GM12878 (cell line): ENCODE results near the gene TRIB2. TPM values are rescaled to one million over a fixed set of nuclear protein-coding genes. Genes with fewer than 3 reads are reported as not detected.

Experiments used
- BACH1 ChIP-seq: fragments of 450-650 bp; IDR thresholded peaks from 2 replicates; pipeline ENCODE4 v1.6.1; 2017; ENCODE audit warnings: mild to moderate bottlenecking, borderline replicate concordance
- GATAD2B ChIP-seq: fragments of 450-650 bp; conservative IDR thresholded peaks from 2 replicates; pipeline ENCODE4 v1.6.1; 2017; ENCODE audit warnings: low read depth, mild to moderate bottlenecking, moderate library complexity
- IKZF2 ChIP-seq, 2 experiments: fragments of 450-650 bp; IDR thresholded peaks; 2 replicates each; pipeline ENCODE4 v1.6.1; 2017; ENCODE audit warnings: mild to moderate bottlenecking in 2 of 2, moderate library complexity in 2 of 2
- KAT2A ChIP-seq: conservative IDR thresholded peaks from 2 replicates; pipeline ENCODE4 v1.6.1; 2011; ENCODE audit warnings: low read depth, low read length; ENCODE audit not compliant: control insufficient read depth
- SMC3 ChIP-seq: IDR thresholded peaks from 2 replicates; pipeline ENCODE4 v1.6.1; 2011; ENCODE audit warnings: low read length, improper control_type of control experiment, borderline replicate concordance
- SUZ12 ChIP-seq: fragments of 200-600 bp; sonication (generic); IDR thresholded peaks from one replicate; pipeline ENCODE4 v1.6.1; 2018; ENCODE audit warnings: antibody characterized with exemption, mild to moderate bottlenecking; ENCODE audit not compliant: unreplicated experiment
- polyA plus RNA-seq, 11 experiments: library from polyadenylated mRNA; depleted of rRNA in 4 of 11; unstranded in 6 of 11; stranded (reverse) in 5 of 11; fragments of >200 nt; fragmentation: Nextera tagmentation in 4 of 11; fragmentation: Illumina TruSeq in 1 of 11; extraction: Ambion mirVana in 4 of 11; extraction: Trizol in 1 of 11; gene quantifications; 1 replicate in 1 of 11; 2 replicates in 10 of 11; pipeline versions ENCODE4 v1.2.1 to v1.2.3, GENCODE V29; 2011 to 2016; ENCODE audit warnings: inconsistent platforms in 2 of 11, missing spikeins in 2 of 11, low read depth in 1 of 11
- total RNA-seq, 4 experiments: library from RNA; depleted of rRNA in 3 of 4; stranded (reverse); fragments of >200 nt in 3 of 4; fragmentation: Illumina TruSeq in 1 of 4; extraction: Trizol in 1 of 4; gene quantifications; 2 replicates each; pipeline versions ENCODE4 v1.2.1 to v1.2.3, GENCODE V29; 2013 to 2021
- TF ChIP-seq, protein P1 (sequence below): IDR thresholded peaks from 2 replicates; pipeline ENCODE4 v1.6.1; 2012; ENCODE audit warnings: low read length, inconsistent platforms
- TF ChIP-seq, protein P2 (sequence below): fragments of 450-650 bp; IDR thresholded peaks from 2 replicates; pipeline ENCODE4 v1.6.1; 2016; ENCODE audit warnings: mild to moderate bottlenecking, moderate library complexity, borderline replicate concordance
- TF ChIP-seq, protein P3 (sequence below): fragments of 450-650 bp; IDR thresholded peaks from 2 replicates; pipeline ENCODE4 v1.6.1; 2018; ENCODE audit warnings: mild to moderate bottlenecking, low read depth, moderate library complexity; ENCODE audit not compliant: partially characterized antibody
- TF ChIP-seq, protein P4 (sequence below): IDR thresholded peaks from 2 replicates; pipeline ENCODE4 v1.6.1; 2011; ENCODE audit warnings: borderline replicate concordance, low read depth, mild to moderate bottlenecking, moderate library complexity, mixed read lengths, low read length; ENCODE audit not compliant: insufficient read depth; ENCODE audit errors: extremely low read length
- TF ChIP-seq, protein P5 (sequence below): fragments of 450-650 bp; IDR thresholded peaks from 2 replicates; pipeline ENCODE4 v1.6.1; 2017; ENCODE audit warnings: antibody characterized with exemption, mild to moderate bottlenecking, moderate library complexity

The TRIB2 gene
- total and polyA plus RNA-seq, 10 of the 15 experiments (the other 5 are each of a cell fraction or from before 2014, with no cell fraction given) = 1.6 to 9.2 (median 5.2) TPM

DNA sequence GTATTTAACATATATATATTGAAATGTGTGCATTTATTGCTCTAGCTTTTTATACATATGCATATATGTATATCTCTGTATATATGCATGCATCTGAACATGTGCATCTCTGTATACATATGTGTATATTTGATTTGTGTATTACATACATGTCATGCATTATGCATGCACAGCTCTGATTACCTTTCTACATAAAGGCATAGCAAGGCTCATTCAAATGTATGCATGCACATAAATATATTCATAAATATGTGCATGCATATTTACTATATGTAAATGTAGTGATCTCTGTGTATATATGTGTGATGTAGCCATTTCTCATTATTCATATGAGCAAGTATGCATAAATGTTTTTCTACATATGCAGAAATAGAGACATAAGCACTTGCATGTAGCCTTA is 64.6 kb downstream of the TRIB2 start (continued):
- TF ChIP-seq, protein P1, sequence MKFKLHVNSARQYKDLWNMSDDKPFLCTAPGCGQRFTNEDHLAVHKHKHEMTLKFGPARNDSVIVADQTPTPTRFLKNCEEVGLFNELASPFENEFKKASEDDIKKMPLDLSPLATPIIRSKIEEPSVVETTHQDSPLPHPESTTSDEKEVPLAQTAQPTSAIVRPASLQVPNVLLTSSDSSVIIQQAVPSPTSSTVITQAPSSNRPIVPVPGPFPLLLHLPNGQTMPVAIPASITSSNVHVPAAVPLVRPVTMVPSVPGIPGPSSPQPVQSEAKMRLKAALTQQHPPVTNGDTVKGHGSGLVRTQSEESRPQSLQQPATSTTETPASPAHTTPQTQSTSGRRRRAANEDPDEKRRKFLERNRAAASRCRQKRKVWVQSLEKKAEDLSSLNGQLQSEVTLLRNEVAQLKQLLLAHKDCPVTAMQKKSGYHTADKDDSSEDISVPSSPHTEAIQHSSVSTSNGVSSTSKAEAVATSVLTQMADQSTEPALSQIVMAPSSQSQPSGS = no peak
- TF ChIP-seq, protein P2, sequence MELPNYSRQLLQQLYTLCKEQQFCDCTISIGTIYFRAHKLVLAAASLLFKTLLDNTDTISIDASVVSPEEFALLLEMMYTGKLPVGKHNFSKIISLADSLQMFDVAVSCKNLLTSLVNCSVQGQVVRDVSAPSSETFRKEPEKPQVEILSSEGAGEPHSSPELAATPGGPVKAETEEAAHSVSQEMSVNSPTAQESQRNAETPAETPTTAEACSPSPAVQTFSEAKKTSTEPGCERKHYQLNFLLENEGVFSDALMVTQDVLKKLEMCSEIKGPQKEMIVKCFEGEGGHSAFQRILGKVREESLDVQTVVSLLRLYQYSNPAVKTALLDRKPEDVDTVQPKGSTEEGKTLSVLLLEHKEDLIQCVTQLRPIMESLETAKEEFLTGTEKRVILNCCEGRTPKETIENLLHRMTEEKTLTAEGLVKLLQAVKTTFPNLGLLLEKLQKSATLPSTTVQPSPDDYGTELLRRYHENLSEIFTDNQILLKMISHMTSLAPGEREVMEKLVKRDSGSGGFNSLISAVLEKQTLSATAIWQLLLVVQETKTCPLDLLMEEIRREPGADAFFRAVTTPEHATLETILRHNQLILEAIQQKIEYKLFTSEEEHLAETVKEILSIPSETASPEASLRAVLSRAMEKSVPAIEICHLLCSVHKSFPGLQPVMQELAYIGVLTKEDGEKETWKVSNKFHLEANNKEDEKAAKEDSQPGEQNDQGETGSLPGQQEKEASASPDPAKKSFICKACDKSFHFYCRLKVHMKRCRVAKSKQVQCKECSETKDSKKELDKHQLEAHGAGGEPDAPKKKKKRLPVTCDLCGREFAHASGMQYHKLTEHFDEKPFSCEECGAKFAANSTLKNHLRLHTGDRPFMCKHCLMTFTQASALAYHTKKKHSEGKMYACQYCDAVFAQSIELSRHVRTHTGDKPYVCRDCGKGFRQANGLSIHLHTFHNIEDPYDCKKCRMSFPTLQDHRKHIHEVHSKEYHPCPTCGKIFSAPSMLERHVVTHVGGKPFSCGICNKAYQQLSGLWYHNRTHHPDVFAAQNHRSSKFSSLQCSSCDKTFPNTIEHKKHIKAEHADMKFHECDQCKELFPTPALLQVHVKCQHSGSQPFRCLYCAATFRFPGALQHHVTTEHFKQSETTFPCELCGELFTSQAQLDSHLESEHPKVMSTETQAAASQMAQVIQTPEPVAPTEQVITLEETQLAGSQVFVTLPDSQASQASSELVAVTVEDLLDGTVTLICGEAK = no peak
- TF ChIP-seq KAT2A (no peak), SUZ12 (no peak), IKZF2 (IDR thresholded peaks at IDR 0.05) (no peak), GATAD2B (no peak), SMC3 (no peak), BACH1 (no peak)
- TF ChIP-seq, protein P3, sequence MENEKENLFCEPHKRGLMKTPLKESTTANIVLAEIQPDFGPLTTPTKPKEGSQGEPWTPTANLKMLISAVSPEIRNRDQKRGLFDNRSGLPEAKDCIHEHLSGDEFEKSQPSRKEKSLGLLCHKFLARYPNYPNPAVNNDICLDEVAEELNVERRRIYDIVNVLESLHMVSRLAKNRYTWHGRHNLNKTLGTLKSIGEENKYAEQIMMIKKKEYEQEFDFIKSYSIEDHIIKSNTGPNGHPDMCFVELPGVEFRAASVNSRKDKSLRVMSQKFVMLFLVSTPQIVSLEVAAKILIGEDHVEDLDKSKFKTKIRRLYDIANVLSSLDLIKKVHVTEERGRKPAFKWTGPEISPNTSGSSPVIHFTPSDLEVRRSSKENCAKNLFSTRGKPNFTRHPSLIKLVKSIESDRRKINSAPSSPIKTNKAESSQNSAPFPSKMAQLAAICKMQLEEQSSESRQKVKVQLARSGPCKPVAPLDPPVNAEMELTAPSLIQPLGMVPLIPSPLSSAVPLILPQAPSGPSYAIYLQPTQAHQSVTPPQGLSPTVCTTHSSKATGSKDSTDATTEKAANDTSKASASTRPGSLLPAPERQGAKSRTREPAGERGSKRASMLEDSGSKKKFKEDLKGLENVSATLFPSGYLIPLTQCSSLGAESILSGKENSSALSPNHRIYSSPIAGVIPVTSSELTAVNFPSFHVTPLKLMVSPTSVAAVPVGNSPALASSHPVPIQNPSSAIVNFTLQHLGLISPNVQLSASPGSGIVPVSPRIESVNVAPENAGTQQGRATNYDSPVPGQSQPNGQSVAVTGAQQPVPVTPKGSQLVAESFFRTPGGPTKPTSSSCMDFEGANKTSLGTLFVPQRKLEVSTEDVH = no peak
- TF ChIP-seq, protein P4, sequence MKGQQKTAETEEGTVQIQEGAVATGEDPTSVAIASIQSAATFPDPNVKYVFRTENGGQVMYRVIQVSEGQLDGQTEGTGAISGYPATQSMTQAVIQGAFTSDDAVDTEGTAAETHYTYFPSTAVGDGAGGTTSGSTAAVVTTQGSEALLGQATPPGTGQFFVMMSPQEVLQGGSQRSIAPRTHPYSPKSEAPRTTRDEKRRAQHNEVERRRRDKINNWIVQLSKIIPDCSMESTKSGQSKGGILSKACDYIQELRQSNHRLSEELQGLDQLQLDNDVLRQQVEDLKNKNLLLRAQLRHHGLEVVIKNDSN = no peak
- TF ChIP-seq, protein P5, sequence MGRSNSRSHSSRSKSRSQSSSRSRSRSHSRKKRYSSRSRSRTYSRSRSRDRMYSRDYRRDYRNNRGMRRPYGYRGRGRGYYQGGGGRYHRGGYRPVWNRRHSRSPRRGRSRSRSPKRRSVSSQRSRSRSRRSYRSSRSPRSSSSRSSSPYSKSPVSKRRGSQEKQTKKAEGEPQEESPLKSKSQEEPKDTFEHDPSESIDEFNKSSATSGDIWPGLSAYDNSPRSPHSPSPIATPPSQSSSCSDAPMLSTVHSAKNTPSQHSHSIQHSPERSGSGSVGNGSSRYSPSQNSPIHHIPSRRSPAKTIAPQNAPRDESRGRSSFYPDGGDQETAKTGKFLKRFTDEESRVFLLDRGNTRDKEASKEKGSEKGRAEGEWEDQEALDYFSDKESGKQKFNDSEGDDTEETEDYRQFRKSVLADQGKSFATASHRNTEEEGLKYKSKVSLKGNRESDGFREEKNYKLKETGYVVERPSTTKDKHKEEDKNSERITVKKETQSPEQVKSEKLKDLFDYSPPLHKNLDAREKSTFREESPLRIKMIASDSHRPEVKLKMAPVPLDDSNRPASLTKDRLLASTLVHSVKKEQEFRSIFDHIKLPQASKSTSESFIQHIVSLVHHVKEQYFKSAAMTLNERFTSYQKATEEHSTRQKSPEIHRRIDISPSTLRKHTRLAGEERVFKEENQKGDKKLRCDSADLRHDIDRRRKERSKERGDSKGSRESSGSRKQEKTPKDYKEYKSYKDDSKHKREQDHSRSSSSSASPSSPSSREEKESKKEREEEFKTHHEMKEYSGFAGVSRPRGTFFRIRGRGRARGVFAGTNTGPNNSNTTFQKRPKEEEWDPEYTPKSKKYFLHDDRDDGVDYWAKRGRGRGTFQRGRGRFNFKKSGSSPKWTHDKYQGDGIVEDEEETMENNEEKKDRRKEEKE = no peak
